Upper lobe of left lung (tissue), 4 donors: ENCODE results near the gene WARS2.

ENCODE experiments used
- EP300 ChIP-seq, 4 donors: sonication (generic); formaldehyde crosslinking; IDR thresholded peaks; one replicate each; pipeline ENCODE4 v1.5.1; 2017; ENCODE audit warnings: antibody characterized with exemption in 4 of 4, control low read depth in 2 of 4
- TF ChIP-seq, protein P1 (sequence below), 6 experiments: fragments of 450-650 bp in 4 of 6; fragments of 200-600 bp in 2 of 6; sonication (generic) in 2 of 6; IDR thresholded peaks; one replicate each; pipeline ENCODE4 v1.5.1; 2016 to 2019; ENCODE audit warnings: antibody characterized with exemption in 6 of 6

DNA sequence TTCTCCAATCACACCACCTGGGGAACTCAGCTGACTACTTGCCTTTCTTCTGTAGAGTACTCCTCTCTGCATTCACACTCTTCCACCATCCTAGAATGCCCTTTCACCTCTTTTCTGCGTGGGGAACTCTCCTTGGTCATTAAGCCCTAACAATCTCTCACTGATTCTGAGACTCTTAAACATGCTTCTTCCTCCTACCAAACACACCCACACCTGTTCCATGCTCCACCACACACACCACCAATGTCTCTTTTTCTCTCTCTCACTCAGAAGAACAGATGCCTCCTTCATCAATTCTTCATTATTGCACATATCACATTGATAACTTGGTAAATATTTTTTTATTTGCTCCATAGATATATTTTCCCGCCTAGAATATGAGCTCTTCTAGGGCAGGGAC lies 53.6 kb downstream of the WARS2 start:
- TF ChIP-seq, protein P1, sequence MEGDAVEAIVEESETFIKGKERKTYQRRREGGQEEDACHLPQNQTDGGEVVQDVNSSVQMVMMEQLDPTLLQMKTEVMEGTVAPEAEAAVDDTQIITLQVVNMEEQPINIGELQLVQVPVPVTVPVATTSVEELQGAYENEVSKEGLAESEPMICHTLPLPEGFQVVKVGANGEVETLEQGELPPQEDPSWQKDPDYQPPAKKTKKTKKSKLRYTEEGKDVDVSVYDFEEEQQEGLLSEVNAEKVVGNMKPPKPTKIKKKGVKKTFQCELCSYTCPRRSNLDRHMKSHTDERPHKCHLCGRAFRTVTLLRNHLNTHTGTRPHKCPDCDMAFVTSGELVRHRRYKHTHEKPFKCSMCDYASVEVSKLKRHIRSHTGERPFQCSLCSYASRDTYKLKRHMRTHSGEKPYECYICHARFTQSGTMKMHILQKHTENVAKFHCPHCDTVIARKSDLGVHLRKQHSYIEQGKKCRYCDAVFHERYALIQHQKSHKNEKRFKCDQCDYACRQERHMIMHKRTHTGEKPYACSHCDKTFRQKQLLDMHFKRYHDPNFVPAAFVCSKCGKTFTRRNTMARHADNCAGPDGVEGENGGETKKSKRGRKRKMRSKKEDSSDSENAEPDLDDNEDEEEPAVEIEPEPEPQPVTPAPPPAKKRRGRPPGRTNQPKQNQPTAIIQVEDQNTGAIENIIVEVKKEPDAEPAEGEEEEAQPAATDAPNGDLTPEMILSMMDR (IDR thresholded peaks at IDR 0.05) = no peak
- no peak for TF ChIP-seq EP300 (IDR thresholded peaks at IDR 0.05)
